LNCaP clone FGC (cell line): Measurements from ENCODE around the gene RDH11.

Source experiments
- DNase-seq: peaks from one replicate; pipeline ENCODE4 v3.0.0-alpha.2; 2011; ENCODE audit warnings: low read depth
- H3K4me3 ChIP-seq: 2 replicates; pipeline ENCODE4 v1.5.1; 2011; ENCODE audit warnings: mild to moderate bottlenecking, low read depth, low read length, control low read depth
- CTCF ChIP-seq: IDR thresholded peaks from 2 replicates; pipeline ENCODE4 v1.5.1; 2012; ENCODE audit warnings: mild to moderate bottlenecking; ENCODE audit not compliant: control insufficient read depth, insufficient read depth; ENCODE audit errors: extremely low read depth

The RDH11 gene

GRCh38 chr14:67680121-67680602 is 15.4 kb downstream of the RDH11 start:
- H3K4me3 ChIP-seq = no peak overlapping the region
- no peak for DNase-seq
- TF ChIP-seq CTCF = no peak

GRCh38 chr14:67679006-67679405 is 16.6 kb downstream of the RDH11 start:
- H3K4me3 ChIP-seq = no peak overlapping the region
- no peak for TF ChIP-seq CTCF

GRCh38 chr14:67675219-67675582 is 20.4 kb downstream of the RDH11 start:
- H3K4me3 ChIP-seq = peak overlapping the region; percentile 82
- DNase-seq = no peak
- no peak for TF ChIP-seq CTCF

More at GRCh38 chr14:67679006-67679405, 16.6 kb downstream of the RDH11 start:
- DNase-seq = no peak

GRCh38 chr14:67674480-67675218 is 20.9 kb downstream of the RDH11 start, which contains the start of gene VTI1B:
TSS of gene VTI1B (minus strand) at chr14:67674632. CDS start at chr14:67674489, 143 bp downstream.
- peak; percentile 20; the same call in 1 of the 2 replicates for TF ChIP-seq CTCF
- no peak for DNase-seq
- peak within 1 kb of the TSS; percentile 82 for H3K4me3 ChIP-seq

GRCh38 chr14:67674139-67674479 is 21.5 kb downstream of the RDH11 start:
- peak overlapping the region; percentile 82 for H3K4me3 ChIP-seq
- peak; percentile 22 for TF ChIP-seq CTCF
- no peak for DNase-seq

GRCh38 chr14:67673451-67673850 is 22.1 kb downstream of the RDH11 start:
- no peak for DNase-seq
- H3K4me3 ChIP-seq = peak overlapping the region; percentile 82
- no peak for TF ChIP-seq CTCF

GRCh38 chr14:67668559-67668958 is 27.0 kb downstream of the RDH11 start:
- TF ChIP-seq CTCF = no peak
- DNase-seq = no peak
- H3K4me3 ChIP-seq = no peak overlapping the region
